Muscle of leg (tissue), 11 donors: ENCODE results near the gene BRPF3. TPM values are rescaled to one million over a fixed set of nuclear protein-coding genes. Genes with fewer than 3 reads are reported as not detected.

Experiments
- DNase-seq: peaks from one replicate; pipeline ENCODE4 v3.0.0; 2013
- H3K27ac ChIP-seq: one replicate; pipeline ENCODE4 v1.5.1; 2013; ENCODE audit warnings: mild to moderate bottlenecking, low read length, control low read depth
- H3K27me3 ChIP-seq: one replicate; pipeline ENCODE4 v1.6.1; 2013; ENCODE audit warnings: low read length; ENCODE audit not compliant: control insufficient read depth, insufficient read depth
- H3K36me3 ChIP-seq: one replicate; pipeline ENCODE4 v1.6.1; 2013; ENCODE audit warnings: low read length; ENCODE audit not compliant: control insufficient read depth, insufficient read depth
- H3K4me1 ChIP-seq: one replicate; pipeline ENCODE4 v1.6.1; 2013; ENCODE audit warnings: low read length; ENCODE audit not compliant: control insufficient read depth, insufficient read depth
- H3K4me3 ChIP-seq: one replicate; pipeline ENCODE4 v1.5.1; 2013; ENCODE audit warnings: low read length, control low read depth
- H3K9me3 ChIP-seq: replicated peaks from 2 replicates; pipeline ENCODE4 v1.6.1; 2013; ENCODE audit warnings: low read depth, low read length; ENCODE audit not compliant: control insufficient read depth
- WGBS: methylation state at CpG from one replicate; pipeline ENCODE4 v1.1.5; 2013; ENCODE audit warnings: missing lambda C conversion rate; ENCODE audit not compliant: insufficient coverage; 5-methylcytosine and 5-hydroxymethylcytosine counted together
- polyA plus RNA-seq, 8 donors: library from polyadenylated mRNA; unstranded; fragments of 120-200 nt; gene quantifications; one replicate each; pipeline versions ENCODE4 v1.2.1 to v1.2.3, GENCODE V29; 2013; ENCODE audit warnings: inconsistent platforms in 1 of 8, low replicate concordance in 1 of 8; ENCODE audit not compliant: insufficient read length in 8 of 8, insufficient read depth in 1 of 8
- total RNA-seq: library from RNA; stranded (reverse); fragments of 120-200 nt; gene quantifications from one replicate; pipeline ENCODE4 v1.2.4, GENCODE V29; 2013

The BRPF3 gene
- total and polyA plus RNA-seq, 9 donors = 10.1 to 32.3 (median 25.0) TPM

DNA sequence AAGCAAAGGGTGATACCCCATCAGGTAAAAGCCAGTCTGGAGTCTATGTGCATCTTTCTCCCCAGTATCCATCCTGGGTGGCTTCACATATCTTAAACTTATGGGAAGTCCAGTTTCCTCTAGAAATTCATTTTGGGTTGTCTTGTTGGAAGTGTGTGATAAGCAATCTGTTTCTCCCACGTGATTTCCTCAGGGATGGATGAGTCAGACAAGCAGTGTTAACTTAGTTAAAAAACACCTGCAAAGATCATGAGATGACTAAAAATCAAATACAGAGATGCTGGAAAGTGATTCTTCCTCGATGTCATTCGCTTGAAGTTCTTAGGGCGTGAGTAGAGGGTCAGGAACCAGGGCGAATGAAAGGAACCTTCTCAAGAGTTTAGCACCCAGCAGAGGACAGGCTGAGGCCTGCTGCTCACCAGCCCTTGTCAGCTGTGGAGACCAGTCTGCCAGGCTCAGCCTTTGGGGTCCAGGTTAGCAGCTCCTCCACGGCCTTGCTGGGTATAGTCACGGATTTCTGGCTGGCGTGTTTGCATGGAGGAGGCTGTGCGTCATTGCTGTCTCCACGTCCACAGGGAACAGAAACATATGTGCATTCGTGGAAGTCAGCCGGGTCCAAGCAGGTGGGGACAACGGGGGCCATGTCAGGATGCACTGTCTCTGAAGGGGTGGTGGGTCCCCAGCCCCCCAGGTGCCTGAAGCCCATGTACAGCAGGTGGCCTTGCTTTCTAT, 70.5 kb downstream of the BRPF3 start:
- 83% methylated on average over 12 of the region's 13 CpGs for WGBS
- no peak overlapping the region for H3K27ac ChIP-seq
- no peaks in the 10 kb centered on the region for H3K36me3 ChIP-seq
- no peak for DNase-seq
- H3K9me3 ChIP-seq = peaks cover 3% of the 10 kb centered on the region
- peaks cover 26% of the 10 kb centered on the region for H3K27me3 ChIP-seq
- no peak overlapping the region for H3K4me3 ChIP-seq
- H3K4me1 ChIP-seq = no peaks in the 10 kb centered on the region

DNA sequence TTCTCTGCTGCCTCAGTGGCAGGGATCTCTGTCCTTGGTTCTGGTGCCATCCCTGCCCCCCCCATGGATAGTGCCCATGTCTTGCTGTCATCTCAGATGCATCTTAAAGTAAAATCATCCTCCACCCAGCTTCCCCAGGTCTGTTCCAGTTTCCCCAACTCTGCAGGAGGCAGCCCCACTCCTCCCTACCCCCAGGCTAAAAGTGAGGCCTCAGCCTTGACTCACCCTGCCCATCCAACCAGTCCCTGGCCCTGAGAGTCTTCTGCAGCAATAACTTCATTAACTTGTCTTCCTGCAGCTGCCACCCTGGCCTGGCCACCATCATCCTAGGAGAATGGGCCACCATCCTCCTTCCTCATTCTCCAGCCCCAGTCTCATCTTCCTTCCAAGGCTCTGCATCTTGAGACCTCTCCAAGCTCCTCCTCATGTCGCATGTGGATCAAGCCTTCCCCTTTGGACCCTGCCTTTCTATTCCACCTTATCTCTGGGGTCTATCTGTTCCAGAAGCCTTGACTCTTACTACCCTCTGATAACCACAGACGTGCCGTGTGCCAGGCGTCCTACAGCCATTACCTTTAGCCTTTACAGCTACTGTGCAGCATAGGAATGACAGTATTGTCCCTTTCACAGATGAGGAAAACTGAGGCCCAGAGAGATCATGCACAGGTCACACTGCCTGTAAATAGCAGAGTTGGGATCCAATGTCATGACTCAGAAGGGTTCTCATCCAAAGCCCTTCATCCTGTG, 71.4 kb downstream of the BRPF3 start:
- DNase-seq = no peak
- no peak overlapping the region for H3K27ac ChIP-seq
- H3K36me3 ChIP-seq = no peaks in the 10 kb centered on the region
- H3K27me3 ChIP-seq = peaks cover 25% of the 10 kb centered on the region
- peaks cover 3% of the 10 kb centered on the region for H3K9me3 ChIP-seq
- H3K4me3 ChIP-seq = no peak overlapping the region
- WGBS = 90% methylated on average over 4 of the region's 4 CpGs
- no peaks in the 10 kb centered on the region for H3K4me1 ChIP-seq

DNA sequence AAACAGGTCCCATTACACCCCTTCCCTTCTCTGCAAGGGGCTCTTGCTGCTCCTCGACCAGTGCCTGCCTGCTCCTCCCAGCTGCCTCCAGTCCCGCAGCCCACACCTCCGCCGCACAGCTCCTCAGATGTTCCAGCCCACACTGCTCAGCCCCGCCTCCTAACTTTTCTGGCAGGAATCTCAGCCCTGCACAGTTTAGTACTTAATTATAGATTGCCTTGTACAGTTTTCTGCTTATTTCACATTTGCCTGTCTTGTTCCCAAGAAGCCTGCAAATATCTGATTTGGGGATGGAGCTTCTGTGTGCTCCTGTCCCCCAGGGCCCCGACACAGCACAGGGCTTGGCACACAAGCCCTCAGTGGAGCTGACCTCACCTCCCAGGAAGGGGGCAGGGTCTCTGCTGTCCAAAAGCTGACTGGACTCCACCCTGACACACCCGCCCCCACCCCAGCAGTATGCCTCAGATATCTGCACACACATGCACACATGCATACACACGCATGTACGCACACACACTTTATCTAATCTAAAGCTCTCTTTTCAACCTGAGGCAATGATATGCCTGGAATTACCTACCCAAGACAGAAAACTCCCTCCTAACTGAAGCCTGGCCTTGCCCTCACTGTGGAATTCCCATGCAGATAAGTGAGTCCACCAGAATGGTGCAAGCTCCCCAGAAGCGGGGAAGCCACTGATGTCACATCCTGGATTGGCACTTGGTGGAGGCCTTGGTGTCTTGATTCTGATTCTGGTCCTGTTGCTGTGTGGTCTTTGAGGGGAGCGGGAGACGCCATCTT, 72.1 kb downstream of the BRPF3 start:
- Histone ChIP-seq H3K4me1 (no peaks in the 10 kb centered on the region), H3K27me3 (peaks cover 25% of the 10 kb centered on the region), H3K27ac (no peak overlapping the region), H3K36me3 (no peaks in the 10 kb centered on the region), H3K4me3 (no peak overlapping the region), H3K9me3 (peaks cover 3% of the 10 kb centered on the region)
- 51% methylated on average over 9 of the region's 12 CpGs for WGBS
- peak; percentile 31 for DNase-seq

DNA sequence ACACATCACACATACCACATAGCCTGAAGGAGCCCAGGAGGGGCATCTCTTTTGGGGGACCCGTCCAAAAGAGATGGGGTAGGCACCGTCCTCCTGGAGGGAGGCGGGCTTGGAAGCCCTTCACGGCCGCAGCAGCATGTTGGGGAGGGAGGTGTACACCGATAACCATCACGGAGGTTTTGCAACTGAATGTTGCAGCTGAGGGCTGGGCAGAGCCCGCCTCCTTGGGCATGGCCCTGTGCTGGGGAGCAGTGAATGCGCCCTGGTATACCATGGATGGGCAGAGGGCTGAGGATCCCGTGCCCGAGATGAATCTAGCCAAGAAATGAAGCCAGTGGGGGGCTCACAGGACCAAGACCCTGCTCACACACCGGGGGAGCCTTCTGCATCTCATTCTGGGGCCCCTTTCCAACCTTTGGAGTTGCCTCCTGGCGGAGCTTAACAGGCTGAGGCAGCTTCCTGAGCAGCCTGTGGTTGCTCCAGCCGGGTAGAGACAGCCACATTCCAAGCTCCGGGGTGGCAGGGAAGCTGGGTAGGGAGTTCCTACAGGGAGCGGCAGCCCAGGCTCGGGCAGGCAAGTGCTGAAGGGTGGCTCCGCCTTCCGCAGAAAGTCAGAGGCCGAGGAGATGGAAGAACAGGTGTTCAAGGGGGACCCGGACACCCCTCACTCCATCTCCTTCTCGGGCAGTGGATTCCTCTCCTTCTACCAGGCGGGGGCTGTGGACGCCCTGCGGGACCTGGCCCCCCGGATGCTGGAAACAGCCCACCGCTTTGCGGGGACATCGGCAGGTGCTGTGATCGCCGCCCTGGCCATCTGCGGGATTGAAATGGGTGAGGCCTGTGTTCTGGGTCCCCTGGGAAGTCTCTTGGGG, 73.5 kb downstream of the BRPF3 start, which contains the start of gene PNPLA1:
TSS of gene PNPLA1 (plus strand) at position 227 of the 872 bp plus-strand sequence. CDS start at position 627, 400 bp downstream.
- Histone ChIP-seq H3K36me3 (no peaks in the 10 kb centered on the region), H3K27ac (no peak within 1 kb of the TSS), H3K9me3 (peaks cover 3% of the 10 kb centered on the region), H3K27me3 (peaks cover 23% of the 10 kb centered on the region), H3K4me1 (no peaks in the 10 kb centered on the region), H3K4me3 (no peak within 1 kb of the TSS)
- no peak for DNase-seq
- WGBS = 77% methylated on average over 22 of the region's 32 CpGs

DNA sequence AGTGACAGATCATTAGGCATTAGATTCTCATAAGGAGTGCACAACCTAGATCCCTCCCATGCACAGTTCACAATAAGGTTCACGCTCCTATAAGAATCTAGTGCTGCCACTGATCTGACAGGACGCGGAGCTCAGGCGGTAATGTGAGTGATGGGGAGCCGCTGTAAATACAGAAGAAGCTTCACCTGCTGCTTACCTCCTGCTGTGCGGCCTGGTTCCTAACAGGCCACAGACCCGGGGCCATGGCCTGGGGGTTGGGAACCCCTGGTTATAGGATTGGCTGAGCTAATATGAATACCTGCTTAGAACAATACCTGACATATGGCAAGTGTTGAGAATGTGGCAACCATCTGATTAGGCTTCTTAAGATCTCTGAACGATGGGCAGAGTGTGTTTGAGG, 75.7 kb downstream of the BRPF3 start:
- peaks cover 23% of the 10 kb centered on the region for H3K27me3 ChIP-seq
- no peaks in the 10 kb centered on the region for H3K9me3 ChIP-seq
- 90% methylated on average over 5 of the region's 8 CpGs for WGBS
- DNase-seq = no peak
- H3K36me3 ChIP-seq = no peaks in the 10 kb centered on the region
- no peak overlapping the region for H3K4me3 ChIP-seq
- H3K4me1 ChIP-seq = no peaks in the 10 kb centered on the region
- no peak overlapping the region for H3K27ac ChIP-seq

DNA sequence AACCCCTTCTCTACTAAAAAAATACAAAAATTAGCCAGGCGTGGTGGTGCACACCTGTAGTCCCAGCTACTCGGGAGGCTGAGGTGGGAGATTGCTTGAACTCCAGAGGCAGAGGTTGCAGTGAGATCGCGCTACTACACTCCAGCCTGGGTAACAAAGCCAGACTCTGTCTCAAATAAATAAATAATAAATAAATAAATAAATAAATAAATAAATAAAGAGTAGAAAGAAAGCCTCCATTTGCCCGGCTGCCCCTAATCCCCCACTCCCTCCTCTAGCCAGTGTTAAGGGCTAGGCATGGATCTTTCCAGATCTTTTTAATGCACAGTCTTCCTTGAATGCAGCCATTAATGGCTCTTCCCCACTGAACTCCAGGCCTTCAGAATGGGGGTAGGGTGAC, 76.5 kb downstream of the BRPF3 start:
- Histone ChIP-seq H3K4me1 (no peaks in the 10 kb centered on the region), H3K9me3 (no peaks in the 10 kb centered on the region), H3K27ac (no peak overlapping the region), H3K36me3 (no peaks in the 10 kb centered on the region), H3K27me3 (peaks cover 23% of the 10 kb centered on the region), H3K4me3 (no peak overlapping the region)
- no peak for DNase-seq
- WGBS = no CpG with 5 or more reads among the region's 5 CpGs

DNA sequence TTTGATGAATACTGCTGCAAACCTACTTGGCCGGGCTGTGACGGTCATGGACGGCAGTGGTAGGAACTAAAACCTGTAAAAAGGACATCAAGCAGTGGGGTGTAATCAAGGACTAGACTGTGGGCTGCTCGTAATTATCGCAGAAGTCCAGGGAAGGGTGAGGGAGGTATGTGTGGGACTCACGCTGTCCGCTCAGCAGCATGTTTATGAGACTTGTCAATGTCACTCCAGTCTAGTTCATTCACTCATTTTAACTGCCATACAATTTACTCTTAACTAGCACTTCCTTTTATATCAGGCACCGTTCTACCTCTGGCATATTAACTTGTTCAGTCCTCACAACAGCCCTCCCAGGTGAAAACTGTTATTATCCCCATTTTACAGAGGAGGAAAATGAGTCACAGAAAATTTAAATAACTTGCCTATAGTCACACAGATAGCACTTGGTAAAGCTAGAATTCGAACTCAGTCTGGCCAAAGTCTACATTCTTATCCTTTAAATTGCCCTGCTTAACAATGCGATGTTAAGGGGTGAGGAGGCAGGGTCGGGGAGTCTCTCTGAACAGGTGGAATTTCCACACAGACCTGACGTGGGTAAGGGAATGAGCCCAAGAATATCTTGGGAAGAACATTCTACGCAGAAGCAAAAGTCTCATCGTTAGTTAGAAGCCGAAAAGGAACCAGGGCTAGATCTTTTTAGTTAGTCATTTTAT, 77.4 kb downstream of the BRPF3 start:
- Histone ChIP-seq H3K36me3 (no peaks in the 10 kb centered on the region), H3K27me3 (peaks cover 25% of the 10 kb centered on the region), H3K9me3 (no peaks in the 10 kb centered on the region), H3K4me3 (no peak overlapping the region), H3K27ac (no peak overlapping the region), H3K4me1 (no peaks in the 10 kb centered on the region)
- no peak for DNase-seq
- 69% methylated on average over 5 of the region's 15 CpGs for WGBS

DNA sequence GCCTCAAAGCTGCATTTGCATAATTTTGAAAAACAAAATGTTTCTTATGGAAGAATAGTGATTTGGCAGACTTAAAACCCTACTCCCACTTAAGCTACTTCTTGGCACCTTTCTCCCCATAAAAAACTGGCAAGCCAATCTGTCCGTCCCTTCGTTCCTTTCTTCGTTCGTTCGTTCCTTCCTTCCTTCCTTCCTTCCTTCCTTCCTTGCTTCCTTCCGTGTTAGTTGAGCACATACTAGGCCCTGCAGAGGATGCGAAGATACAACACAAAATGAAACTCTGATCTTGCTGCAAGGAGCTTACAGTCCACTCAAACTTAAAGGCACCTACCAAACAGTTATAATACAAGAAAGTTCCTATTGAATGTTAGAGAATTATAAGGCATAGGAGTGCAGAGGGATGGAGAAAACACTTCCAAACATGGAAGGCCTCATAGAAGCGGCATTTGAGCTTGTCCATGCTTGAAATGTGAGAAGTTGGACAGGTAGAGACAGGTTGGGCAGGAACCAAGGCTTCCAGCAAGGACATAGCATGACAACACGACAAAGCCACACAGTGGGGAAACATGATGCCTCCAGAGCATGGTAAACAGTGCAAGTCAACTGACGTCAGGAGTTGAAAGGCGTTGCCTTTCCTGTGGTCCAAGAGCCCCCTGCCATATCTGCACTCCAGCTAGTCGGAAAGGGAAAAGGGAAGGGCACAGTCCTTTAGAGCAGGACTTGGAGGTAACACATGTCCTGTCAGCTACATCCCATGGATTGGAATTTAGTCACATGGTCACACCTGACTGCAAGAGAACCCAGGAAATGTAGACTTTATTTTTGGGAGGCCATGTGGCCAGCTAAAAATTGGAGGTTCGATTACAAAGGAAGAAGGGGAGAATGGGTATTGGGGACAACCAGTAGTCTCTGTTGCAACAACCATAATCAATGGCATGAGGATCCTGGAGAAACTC, 80.3 kb downstream of the BRPF3 start:
- Histone ChIP-seq H3K9me3 (no peaks in the 10 kb centered on the region), H3K27ac (no peak overlapping the region), H3K36me3 (no peaks in the 10 kb centered on the region), H3K4me1 (no peaks in the 10 kb centered on the region), H3K4me3 (no peak overlapping the region), H3K27me3 (peaks cover 8% of the 10 kb centered on the region)
- WGBS = 87% methylated on average over 8 of the region's 13 CpGs
- no peak for DNase-seq
